ENCODE results near the gene USP3.

- TF ChIP-seq POLR2A (IDR thresholded peaks at IDR 0.05) (no peak), CTCF (IDR thresholded peaks at IDR 0.05) (no peak)
Measured at GRCh38 chr15:63539998-63540397, 35.6 kb downstream of the USP3 start.
